ENCODE data around the gene ZW10.
"Not testable (repeated sequence)": the region's sequence is repeated elsewhere in the genome, so short reads cannot be mapped to it uniquely, and the experiment has no call there.

Gene ZW10

GRCh38 chr11:113736323-113736722 lies 37.2 kb downstream of the ZW10 start:
- no peak for DNase-seq

GRCh38 chr11:113732092-113732491 lies 41.4 kb downstream of the ZW10 start:
- DNase-seq = no peak

GRCh38 chr11:113730887-113731726 lies 42.4 kb downstream of the ZW10 start:
- peak; percentile 18 for DNase-seq

GRCh38 chr11:113729456-113729855 lies 44.0 kb downstream of the ZW10 start:
- no peak for DNase-seq

GRCh38 chr11:113728814-113729213 lies 44.7 kb downstream of the ZW10 start:
- DNase-seq = no peak

- DNase-seq = no peak
Observed at GRCh38 chr11:113725913-113726312, 47.6 kb downstream of the ZW10 start.

GRCh38 chr11:113725407-113725806 lies 48.1 kb downstream of the ZW10 start:
- DNase-seq = no peak

- DNase-seq = no peak
Observed at GRCh38 chr11:113724778-113725177, 48.7 kb downstream of the ZW10 start.

GRCh38 chr11:113723787-113724186 lies 49.7 kb downstream of the ZW10 start:
- DNase-seq = no peak

- DNase-seq = no peak
Observed at GRCh38 chr11:113722934-113723333, 50.6 kb downstream of the ZW10 start.

GRCh38 chr11:113722221-113722620 lies 51.3 kb downstream of the ZW10 start:
- no peak for DNase-seq

- no peak for DNase-seq
Observed at GRCh38 chr11:113721462-113722066, 51.9 kb downstream of the ZW10 start.

GRCh38 chr11:113720478-113720877 lies 53.0 kb downstream of the ZW10 start:
- not testable (repeated sequence) for DNase-seq

- no peak for DNase-seq
Observed at GRCh38 chr11:113715882-113716625, 57.4 kb downstream of the ZW10 start.

GRCh38 chr11:113715273-113715672 lies 58.2 kb downstream of the ZW10 start:
- DNase-seq = no peak

- DNase-seq = no peak
Observed at GRCh38 chr11:113710989-113711388, 62.5 kb downstream of the ZW10 start.

GRCh38 chr11:113705871-113706655 lies 67.4 kb downstream of the ZW10 start, which contains the start of gene TMPRSS5:
Gene TMPRSS5 (minus strand): TSS chr11:113706308. CDS start chr11:113706224, 84 bp downstream.
- no peak for DNase-seq

- DNase-seq = not testable (repeated sequence)
Observed at GRCh38 chr11:113703551-113703950, 69.9 kb downstream of the ZW10 start.

- DNase-seq = no peak
Observed at GRCh38 chr11:113701491-113701890, 72.0 kb downstream of the ZW10 start.

GRCh38 chr11:113698515-113698914 lies 75.0 kb downstream of the ZW10 start:
- no peak for DNase-seq

- DNase-seq = no peak
Observed at GRCh38 chr11:113697756-113698407, 75.6 kb downstream of the ZW10 start.

GRCh38 chr11:113697111-113697510 lies 76.4 kb downstream of the ZW10 start:
- DNase-seq = no peak
